Measurements from ENCODE around the gene SUPV3L1. TPM values are rescaled to one million over a fixed set of nuclear protein-coding genes. Genes with fewer than 3 reads are reported as not detected.

Gene SUPV3L1
- total RNA-seq, 3 donors from 2014 or later, result 24.3 to 40.1 (median 28.5) TPM

GRCh38 chr10:69186524-69186923 lies 6.5 kb downstream of the SUPV3L1 start:
- no peak overlapping the region for H3K27ac ChIP-seq
- H3K4me1 ChIP-seq, result peaks cover 0 to 3% of the 10 kb centered on the region in 2 donors
- H3K36me3 ChIP-seq, result peaks cover 4% of the 10 kb centered on the region
- no peaks in the 10 kb centered on the region for H3K27me3 ChIP-seq
- intact Hi-C loops (cut with DNase I; ENCODE audit: low total_unique reads), result no loop called here
- TF ChIP-seq POLR2AphosphoS5 (IDR thresholded peaks at IDR 0.05), result no peak
- no peak for TF ChIP-seq POLR2A (IDR thresholded peaks at IDR 0.05)
- TF ChIP-seq, protein P1, sequence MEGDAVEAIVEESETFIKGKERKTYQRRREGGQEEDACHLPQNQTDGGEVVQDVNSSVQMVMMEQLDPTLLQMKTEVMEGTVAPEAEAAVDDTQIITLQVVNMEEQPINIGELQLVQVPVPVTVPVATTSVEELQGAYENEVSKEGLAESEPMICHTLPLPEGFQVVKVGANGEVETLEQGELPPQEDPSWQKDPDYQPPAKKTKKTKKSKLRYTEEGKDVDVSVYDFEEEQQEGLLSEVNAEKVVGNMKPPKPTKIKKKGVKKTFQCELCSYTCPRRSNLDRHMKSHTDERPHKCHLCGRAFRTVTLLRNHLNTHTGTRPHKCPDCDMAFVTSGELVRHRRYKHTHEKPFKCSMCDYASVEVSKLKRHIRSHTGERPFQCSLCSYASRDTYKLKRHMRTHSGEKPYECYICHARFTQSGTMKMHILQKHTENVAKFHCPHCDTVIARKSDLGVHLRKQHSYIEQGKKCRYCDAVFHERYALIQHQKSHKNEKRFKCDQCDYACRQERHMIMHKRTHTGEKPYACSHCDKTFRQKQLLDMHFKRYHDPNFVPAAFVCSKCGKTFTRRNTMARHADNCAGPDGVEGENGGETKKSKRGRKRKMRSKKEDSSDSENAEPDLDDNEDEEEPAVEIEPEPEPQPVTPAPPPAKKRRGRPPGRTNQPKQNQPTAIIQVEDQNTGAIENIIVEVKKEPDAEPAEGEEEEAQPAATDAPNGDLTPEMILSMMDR (IDR thresholded peaks at IDR 0.05), result no peak
- no peak overlapping the region for H3K4me3 ChIP-seq
- H3K9me3 ChIP-seq, result no peaks in the 10 kb centered on the region
- DNase-seq (ENCODE audit: low spot score in 2 of 2), result no peak

GRCh38 chr10:69201045-69201444 lies 21.0 kb downstream of the SUPV3L1 start:
- H3K4me1 ChIP-seq, result no peaks in the 10 kb centered on the region
- H3K27ac ChIP-seq, result no peak overlapping the region
- intact Hi-C loops (cut with DNase I; ENCODE audit: low total_unique reads), result loop anchor here (5.0 kb wide), 1 partner anchor 419 kb away; no protein-coding TSS in a partner anchor
- no peak overlapping the region for H3K4me3 ChIP-seq
- no peaks in the 10 kb centered on the region for H3K36me3 ChIP-seq
- DNase-seq (ENCODE audit: low spot score in 2 of 2), result no peak
- H3K9me3 ChIP-seq, result no peaks in the 10 kb centered on the region
- TF ChIP-seq, protein P1 (IDR thresholded peaks at IDR 0.05), result no peak
- no peaks in the 10 kb centered on the region for H3K27me3 ChIP-seq

DNA sequence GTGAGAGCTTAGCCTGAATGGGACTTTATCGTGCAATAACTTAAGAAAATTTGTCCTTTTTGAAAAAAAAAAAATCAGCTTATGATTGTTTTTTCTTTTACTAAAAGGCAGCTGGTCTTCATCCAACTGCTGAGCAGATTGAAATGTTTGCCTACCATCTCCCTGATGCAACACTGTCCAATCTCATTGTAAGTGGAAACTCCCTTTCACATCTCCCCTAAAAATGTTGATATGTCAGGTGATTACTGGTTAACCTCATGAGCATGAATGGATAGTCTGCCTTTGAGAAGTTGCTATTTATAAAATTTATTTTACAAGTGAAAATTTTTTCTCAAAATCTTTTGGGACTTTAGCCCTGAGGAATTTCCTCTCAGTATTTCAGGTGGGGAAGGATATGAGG lies 22.3 kb downstream of the SUPV3L1 start:
- no peak for DNase-seq (ENCODE audit: low spot score in 2 of 2)
- H3K4me1 ChIP-seq, result no peaks in the 10 kb centered on the region
- H3K27me3 ChIP-seq, result no peaks in the 10 kb centered on the region
- TF ChIP-seq, protein P1 (IDR thresholded peaks at IDR 0.05), result no peak
- TF ChIP-seq POLR2AphosphoS5 (IDR thresholded peaks at IDR 0.05), result no peak
- TF ChIP-seq POLR2A (IDR thresholded peaks at IDR 0.05), result no peak
- H3K36me3 ChIP-seq, result no peaks in the 10 kb centered on the region
- no peak overlapping the region for H3K4me3 ChIP-seq
- H3K9me3 ChIP-seq, result no peaks in the 10 kb centered on the region
- no peak overlapping the region for H3K27ac ChIP-seq
- intact Hi-C loops (cut with DNase I; ENCODE audit: low total_unique reads), result loop anchor here (5.0 kb wide), 1 partner anchor 420 kb away; no protein-coding TSS in a partner anchor

DNA sequence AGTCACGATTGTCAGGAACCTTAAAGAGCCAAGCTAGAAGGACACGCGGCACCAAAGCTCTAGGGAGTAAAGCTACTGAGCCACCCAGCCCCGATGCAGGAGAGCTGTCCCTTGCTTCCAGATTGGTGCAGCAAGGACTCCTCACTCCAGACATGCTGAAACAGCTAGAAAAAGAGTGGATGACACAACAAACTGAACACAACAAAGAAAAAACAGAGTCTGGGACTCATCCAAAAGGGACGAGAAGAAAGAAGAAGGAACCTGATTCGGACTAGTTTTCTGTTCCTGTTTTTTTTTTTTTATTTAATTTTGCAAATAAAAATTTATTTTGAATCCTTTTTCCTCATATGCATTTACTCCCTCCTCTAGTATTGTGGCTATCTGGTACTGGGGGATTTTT lies 28.7 kb downstream of the SUPV3L1 start:
- Histone ChIP-seq H3K27me3 (no peaks in the 10 kb centered on the region), H3K4me3 (no peak overlapping the region), H3K27ac (no peak overlapping the region), H3K36me3 (peaks cover 6% of the 10 kb centered on the region), H3K4me1 (no peaks in the 10 kb centered on the region), H3K9me3 (no peaks in the 10 kb centered on the region)
- TF ChIP-seq, protein P1 (IDR thresholded peaks at IDR 0.05), result no peak
- TF ChIP-seq POLR2AphosphoS5 (IDR thresholded peaks at IDR 0.05), result no peak
- no peak for TF ChIP-seq POLR2A (IDR thresholded peaks at IDR 0.05)
- no peak for DNase-seq (ENCODE audit: low spot score in 2 of 2)
- intact Hi-C loops (cut with DNase I; ENCODE audit: low total_unique reads), result no loop called here

- Histone ChIP-seq H3K36me3 (peaks cover 6% of the 10 kb centered on the region), H3K4me1 (no peaks in the 10 kb centered on the region), H3K4me3 (no peak overlapping the region), H3K9me3 (no peaks in the 10 kb centered on the region), H3K27me3 (no peaks in the 10 kb centered on the region), H3K27ac (no peak overlapping the region)
- TF ChIP-seq, protein P1 (IDR thresholded peaks at IDR 0.05), result no peak
- TF ChIP-seq POLR2A (IDR thresholded peaks at IDR 0.05) (no peak), POLR2AphosphoS5 (IDR thresholded peaks at IDR 0.05) (no peak)
- DNase-seq (ENCODE audit: low spot score in 2 of 2), result no peak
- intact Hi-C loops (cut with DNase I; ENCODE audit: low total_unique reads), result no loop called here
These were observed 29.9 kb downstream of the SUPV3L1 start for GRCh38 chr10:69209787-69210484.

All from breast epithelium (tissue), 4 donors.